D341Med (cell line): ENCODE measurements around the gene KCNG1.
"Not testable (repeated sequence)": the region's sequence is repeated elsewhere in the genome, so short reads cannot be mapped to it uniquely, and the experiment has no call there.

Experiments
- DNase-seq: peaks from one replicate; pipeline ENCODE4 v3.0.0; 2012; ENCODE audit warnings: low spot score

Gene KCNG1

DNA sequence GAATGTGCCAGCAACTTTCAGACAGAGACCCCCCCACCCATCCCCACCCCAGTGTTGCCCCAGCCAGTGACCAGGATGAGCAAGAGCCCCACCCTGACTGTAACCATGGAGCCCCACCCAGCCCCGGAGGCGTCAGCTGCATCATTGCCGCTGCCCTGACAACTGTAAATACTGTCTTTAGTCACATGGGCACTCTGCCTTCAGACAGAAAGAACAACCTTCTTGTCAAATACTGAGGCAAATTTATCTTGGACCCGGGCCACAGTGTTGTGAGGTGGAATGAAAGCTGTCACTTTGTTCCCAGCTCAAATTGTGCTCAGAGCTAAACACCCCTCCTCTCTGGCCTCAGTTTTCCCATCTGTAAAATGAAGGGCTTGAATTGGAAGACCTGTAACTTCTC is 40.5 kb downstream of the KCNG1 start:
- DNase-seq = no peak

GRCh38 chr20:50981714-50982048 is 41.2 kb downstream of the KCNG1 start:
- DNase-seq = no peak

- peak; percentile 74 for DNase-seq
Measured at GRCh38 chr20:50980851-50981713, 41.8 kb downstream of the KCNG1 start.

DNA sequence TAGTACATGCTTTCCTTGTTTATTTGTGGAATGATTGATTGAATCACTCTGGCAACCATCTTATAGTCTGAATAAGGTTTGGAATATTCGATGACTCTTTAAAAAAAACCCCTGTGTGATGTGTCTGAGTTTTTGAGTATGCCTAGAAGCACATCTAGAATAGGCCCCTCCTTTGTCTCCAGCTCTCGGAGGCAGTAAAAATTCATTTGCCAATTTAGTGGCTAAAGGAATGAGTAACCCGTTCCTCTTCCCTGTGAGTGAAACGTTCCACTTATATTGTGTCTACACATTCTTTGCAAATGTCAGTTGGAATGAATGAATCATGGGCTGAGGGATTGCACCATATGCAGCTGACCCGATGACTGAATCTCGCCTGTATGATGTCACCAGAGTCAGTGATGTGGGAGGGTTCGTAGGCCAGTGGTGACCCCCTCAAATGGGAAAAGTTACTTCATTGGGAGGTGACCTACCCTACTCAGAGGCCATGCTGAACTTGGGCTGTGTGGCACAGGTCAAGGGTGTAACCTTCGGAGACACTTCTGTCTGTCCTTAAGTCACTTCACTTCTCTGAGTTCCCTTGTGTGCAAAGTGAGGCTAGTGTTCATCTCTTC is 42.7 kb downstream of the KCNG1 start:
- no peak for DNase-seq

GRCh38 chr20:50978533-50978932 is 44.4 kb downstream of the KCNG1 start:
- DNase-seq = not testable (repeated sequence)

GRCh38 chr20:50977066-50978021 is 45.6 kb downstream of the KCNG1 start:
- no peak for DNase-seq

GRCh38 chr20:50975701-50976330 is 47.1 kb downstream of the KCNG1 start:
- DNase-seq = no peak

GRCh38 chr20:50969912-50970311 is 53.0 kb downstream of the KCNG1 start:
- DNase-seq = no peak

- DNase-seq = no peak
Measured at GRCh38 chr20:50969435-50969834, 53.5 kb downstream of the KCNG1 start.

DNA sequence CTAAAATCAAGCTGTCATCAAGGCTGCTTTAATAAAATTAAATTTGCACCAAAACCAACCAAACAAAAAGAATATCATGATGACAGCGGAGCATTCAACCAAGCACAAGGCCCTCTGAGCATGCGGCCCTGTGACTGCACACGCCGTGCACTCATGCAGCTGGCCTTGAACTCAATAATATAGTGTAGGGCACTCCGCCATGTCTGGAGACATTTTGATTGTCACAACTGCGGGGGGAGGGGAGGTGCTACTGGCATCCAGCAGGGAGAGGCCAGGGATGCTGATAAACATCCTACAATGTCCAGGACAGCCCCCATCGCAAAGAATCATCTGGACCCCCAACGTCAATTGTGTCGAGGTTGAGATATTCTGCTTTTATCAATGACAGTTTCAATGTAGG is 54.6 kb downstream of the KCNG1 start:
- no peak for DNase-seq

GRCh38 chr20:50967586-50967985 is 55.3 kb downstream of the KCNG1 start:
- DNase-seq = no peak

DNA sequence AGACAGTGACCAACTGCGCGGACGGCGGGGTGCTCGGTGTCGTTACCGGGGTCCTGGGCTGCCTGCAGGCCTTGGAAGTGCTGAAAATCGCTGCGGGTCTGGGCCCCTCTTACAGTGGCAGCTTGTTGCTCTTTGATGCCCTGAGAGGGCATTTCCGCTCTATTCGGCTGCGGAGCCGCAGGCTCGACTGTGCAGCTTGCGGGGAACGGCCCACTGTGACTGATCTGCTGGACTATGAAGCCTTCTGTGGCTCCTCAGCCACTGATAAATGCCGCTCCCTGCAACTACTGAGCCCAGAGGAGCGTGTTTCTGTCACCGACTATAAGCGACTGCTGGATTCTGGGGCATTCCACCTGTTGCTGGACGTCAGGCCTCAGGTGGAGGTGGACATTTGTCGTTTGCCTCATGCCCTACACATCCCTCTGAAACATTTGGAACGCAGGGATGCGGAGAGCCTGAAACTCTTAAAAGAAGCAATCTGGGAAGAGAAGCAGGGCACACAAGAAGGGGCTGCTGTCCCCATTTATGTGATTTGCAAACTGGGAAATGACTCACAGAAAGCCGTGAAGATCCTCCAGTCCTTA is 63.3 kb downstream of the KCNG1 start:
- DNase-seq = no peak

- peak; percentile 84 for DNase-seq
Measured at GRCh38 chr20:50958615-50959542, 64.0 kb downstream of the KCNG1 start, which contains the start of gene MOCS3. MOCS3 (plus strand) TSS chr20:50958818; CDS start chr20:50958843, 25 bp downstream.

DNA sequence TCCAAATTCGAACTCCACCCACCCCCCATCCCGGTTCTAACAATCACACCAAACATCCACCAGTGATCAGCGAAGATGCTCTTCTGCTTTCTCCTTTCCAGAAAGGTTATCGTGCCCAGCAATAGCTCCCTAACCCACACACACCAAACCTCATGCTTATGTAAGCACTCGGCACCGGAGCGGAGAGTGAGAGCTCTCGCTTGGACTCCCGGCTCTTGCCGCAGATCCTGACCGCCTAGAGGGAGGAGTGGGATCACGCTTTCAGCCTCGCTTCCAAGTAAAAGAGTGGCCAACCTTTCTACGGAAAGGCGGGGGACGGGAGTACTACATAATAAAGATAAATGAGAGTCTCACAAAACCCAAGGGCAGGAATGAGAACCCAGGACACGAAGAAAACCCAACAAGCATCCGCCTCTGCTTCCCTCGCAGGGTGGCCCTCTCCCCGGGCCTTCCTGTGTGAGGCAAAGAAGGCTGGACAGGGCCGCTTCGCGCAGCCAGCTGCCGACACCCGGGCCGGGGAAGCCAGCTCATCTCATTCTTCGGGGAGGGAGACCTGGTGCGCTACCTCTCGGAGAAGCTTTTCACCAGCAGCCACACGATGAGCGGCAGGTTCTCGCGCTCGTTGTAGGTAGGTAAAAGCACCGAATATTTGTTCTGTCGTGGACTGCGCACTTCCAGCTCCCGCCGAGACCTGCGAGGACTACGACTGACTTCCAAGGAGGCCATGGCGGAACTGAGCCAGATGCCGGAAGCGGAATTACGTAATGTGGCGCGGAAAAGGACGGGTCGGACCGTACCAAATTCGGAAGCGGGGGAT is 64.9 kb downstream of the KCNG1 start, which contains the start of gene DPM1:
Gene DPM1 (minus strand): TSS at position 735 of the 817 bp plus-strand sequence. CDS start 9 bp downstream, at position 726.
- DNase-seq = peak; percentile 91

DNA sequence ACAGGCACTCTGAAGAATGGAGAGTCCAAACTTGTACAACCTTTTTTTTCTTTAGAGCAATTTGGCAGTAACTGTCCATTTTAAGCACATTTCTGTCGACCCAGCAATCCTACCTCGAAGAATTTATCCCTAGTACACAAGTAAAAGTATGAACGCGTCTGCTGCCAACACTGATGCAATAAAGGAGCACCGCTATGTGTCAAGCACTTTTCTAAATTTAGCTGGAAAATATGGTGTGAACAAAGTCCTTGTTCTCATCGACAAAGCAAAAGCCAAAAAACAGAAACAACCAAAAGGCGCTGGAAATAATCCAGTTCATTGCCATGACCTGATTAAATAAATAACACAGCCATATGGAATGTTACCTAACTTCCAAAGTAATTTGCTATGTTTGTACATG is 65.6 kb downstream of the KCNG1 start:
- DNase-seq = no peak

- no peak for DNase-seq
Measured at GRCh38 chr20:50953821-50954220, 69.1 kb downstream of the KCNG1 start.
